ENCODE measurements around the gene MEGF11.
A peak's percentile ranks its signal among the peaks of the same experiment; 100 is the strongest.

DNA sequence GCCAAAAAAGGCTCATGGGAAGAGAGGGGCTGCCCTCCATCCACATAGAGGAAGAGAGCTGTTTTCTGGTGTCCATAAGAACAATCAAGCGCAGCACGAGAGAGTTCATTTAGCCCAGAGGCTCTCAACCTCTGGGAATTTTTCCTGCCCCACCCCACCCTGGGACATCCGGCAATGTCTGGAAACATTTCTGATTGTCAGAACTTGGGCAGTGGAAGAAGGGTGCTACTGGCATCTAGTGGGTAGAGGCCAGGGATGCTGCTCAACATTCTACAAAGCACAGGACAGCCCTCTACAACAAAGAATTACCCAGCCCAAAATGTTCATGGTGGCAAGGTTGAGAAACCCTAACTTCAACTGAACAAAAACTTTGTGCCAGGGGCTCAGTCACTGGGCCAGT, 291.4 kb downstream of the MEGF11 start:
- TF ChIP-seq, protein P1, sequence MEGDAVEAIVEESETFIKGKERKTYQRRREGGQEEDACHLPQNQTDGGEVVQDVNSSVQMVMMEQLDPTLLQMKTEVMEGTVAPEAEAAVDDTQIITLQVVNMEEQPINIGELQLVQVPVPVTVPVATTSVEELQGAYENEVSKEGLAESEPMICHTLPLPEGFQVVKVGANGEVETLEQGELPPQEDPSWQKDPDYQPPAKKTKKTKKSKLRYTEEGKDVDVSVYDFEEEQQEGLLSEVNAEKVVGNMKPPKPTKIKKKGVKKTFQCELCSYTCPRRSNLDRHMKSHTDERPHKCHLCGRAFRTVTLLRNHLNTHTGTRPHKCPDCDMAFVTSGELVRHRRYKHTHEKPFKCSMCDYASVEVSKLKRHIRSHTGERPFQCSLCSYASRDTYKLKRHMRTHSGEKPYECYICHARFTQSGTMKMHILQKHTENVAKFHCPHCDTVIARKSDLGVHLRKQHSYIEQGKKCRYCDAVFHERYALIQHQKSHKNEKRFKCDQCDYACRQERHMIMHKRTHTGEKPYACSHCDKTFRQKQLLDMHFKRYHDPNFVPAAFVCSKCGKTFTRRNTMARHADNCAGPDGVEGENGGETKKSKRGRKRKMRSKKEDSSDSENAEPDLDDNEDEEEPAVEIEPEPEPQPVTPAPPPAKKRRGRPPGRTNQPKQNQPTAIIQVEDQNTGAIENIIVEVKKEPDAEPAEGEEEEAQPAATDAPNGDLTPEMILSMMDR (IDR thresholded peaks at IDR 0.05): peak in 3 of 6 experiments; percentile 11 to 45 (median 25)
- TF ChIP-seq POLR2A (IDR thresholded peaks at IDR 0.05): no peak

Data from Peyer's patch (tissue), 4 donors.